HG03521 (cell line): ENCODE results near the gene VASH1.

Experiments used
- ATAC-seq: cut with Tn5 transposase; IDR thresholded peaks from one replicate; pipeline ENCODE4 v1.9.1; 2021; ENCODE audit warnings: mild to moderate bottlenecking, moderate library complexity; ENCODE audit not compliant: unreplicated experiment

The VASH1 gene

DNA sequence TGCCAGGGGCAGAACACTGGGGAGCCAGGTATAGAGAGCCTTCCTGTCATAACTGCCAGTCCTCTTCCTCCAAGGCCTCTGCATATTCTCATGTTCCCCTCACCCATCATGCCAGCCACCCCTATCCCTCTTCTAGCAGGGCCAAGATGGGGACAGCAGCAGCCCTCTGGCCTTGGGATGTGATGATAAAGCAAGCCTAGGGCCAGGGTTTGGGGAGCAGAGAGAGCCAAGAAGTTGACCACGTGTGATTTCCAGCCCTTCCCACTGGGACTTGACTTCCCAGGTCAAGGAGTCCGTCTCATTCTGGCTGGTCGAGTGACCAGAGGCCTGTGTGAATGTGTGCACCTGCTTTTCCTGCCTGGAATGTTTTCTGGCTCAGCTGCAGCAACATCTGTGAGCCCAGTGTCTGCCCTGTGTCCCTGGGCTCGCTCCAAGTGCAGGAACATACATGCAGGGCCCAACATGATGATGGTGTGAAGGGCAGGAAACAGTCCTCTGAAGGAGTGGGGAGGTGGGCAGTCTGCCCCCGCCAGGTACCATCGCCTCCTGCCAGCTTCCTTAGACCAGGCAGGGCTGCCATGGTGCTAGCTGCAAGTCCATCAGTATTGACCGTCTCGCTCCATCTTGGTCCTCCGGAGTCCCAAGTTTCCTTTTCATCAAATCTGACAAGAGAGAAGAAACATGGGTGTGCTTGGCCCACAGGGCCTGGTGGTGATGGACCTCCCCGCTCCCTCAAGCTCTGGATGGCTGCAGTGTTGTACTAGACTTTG, 21.0 kb downstream of the VASH1 start:
- ATAC-seq, result no peak

DNA sequence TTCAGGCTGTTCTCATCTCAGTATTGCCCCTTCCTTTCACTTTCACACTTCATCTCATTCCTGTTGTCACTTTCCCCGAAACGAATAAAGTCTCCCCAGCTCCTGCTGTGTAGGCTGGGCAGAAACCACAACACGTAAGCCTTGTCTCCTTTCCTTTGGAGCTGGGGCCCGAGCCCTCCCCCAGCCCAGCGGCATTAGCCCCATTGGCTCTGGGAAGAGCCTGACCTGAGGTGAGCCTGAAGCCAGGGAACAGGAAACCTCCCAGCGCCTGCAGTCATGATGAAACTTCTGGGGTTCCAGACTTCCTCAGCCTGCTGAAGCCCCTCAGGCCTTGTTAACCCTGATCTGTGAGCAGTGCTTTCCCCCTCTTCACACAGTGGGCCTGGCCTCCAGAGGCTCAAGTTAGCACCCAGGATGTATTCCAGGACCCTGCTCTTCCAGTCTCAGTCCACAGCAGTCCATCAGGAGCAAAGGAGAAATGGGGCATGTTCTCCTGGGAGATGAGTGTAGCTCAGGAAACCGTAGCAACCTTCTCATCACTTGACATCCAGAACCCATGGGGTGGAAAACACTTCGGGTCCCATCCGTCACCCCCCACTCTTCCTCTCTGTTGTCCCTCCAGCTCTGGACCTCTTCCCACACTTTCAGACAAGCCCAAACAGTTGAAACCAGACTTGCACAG, 21.8 kb downstream of the VASH1 start:
- no peak for ATAC-seq

DNA sequence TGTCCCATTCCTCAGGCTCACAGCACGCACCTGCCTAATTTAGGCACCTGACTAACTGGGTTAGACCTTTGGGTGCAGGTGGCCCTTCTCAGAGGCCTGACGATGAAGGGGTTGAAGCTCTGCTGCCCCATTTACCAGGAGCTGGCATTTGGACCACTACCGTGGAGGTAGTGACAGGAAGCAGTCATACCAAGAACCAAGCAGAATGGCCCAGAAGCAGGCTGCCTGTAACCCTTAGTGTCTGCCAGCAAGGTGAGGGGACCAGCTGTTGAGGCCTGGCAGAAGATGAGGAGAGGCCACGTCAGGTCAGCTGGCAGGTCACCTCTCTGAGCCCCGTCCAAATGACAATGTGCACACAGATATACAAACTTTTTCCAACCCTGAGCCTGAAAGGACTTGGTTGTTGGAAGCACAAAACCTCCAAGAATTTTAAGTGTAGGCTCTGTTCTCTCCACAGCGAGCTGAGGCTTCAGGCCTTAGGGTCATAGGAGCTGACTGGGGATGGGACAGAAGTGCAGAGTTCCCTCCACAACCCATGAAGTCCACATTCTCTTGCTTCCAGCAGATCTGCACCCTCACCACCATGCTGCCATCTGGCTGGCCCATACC, 23.1 kb downstream of the VASH1 start:
- ATAC-seq, result no peak

GRCh38 chr14:76784881-76785280, 23.6 kb downstream of the VASH1 start:
- peak; percentile 83 for ATAC-seq

- no peak for ATAC-seq
These were observed 25.3 kb downstream of the VASH1 start for GRCh38 chr14:76786601-76787000.

- ATAC-seq, result no peak
These were observed 31.2 kb downstream of the VASH1 start for GRCh38 chr14:76792422-76792821.

GRCh38 chr14:76793324-76793723, 32.1 kb downstream of the VASH1 start:
- ATAC-seq, result no peak

GRCh38 chr14:76793956-76794355, 32.7 kb downstream of the VASH1 start:
- no peak for ATAC-seq

GRCh38 chr14:76806446-76806845, 45.2 kb downstream of the VASH1 start:
- no peak for ATAC-seq

DNA sequence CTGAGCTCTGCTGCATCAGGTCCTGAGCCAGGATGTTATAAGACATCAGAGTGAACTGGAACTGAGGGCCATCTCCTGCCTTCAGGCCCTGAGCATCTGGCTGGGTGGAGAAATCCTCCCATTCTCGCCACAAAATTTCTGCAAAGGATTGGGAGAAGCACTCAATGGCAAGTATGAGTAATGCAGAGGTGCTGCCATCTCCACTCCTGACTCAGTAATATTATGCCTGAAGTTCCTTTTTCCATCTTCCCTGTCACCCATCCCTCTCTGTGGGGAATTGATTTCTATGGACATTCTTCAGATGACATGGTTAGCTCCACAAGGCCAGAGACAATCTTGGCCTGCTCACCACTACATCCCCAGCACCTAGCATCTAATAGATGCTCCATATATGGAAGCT, 46.7 kb downstream of the VASH1 start:
- ATAC-seq, result no peak

GRCh38 chr14:76808990-76809389, 47.7 kb downstream of the VASH1 start:
- ATAC-seq, result no peak

- no peak for ATAC-seq
These were observed 49.3 kb downstream of the VASH1 start for GRCh38 chr14:76810525-76810924.

- ATAC-seq, result no peak
These were observed 49.7 kb downstream of the VASH1 start for GRCh38 chr14:76810953-76811400.

- ATAC-seq, result no peak
These were observed 50.3 kb downstream of the VASH1 start for GRCh38 chr14:76811561-76811960.

DNA sequence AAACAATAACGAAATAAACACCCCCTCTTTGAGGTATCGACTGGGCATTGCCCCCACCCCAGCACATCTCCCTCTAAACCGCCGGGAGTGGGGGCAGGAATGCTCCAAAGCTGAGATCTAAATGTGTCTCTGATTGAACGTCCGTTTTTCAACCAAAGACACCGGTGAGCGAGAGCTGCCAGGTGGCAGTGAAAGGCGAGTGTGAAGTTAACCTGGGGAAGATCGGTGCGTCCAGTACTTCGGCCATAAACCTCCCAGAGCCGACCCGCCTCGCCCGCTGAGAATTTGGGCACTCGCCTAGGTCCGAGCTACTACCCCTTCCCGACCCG, 50.8 kb downstream of the VASH1 start:
- ATAC-seq, result no peak

GRCh38 chr14:76812422-76813383, 51.4 kb downstream of the VASH1 start, which contains the start of gene ANGEL1:
ANGEL1 (minus strand) TSS chr14:76812882; CDS start chr14:76812827, 55 bp downstream.
- ATAC-seq, result peak; percentile 80

- ATAC-seq, result no peak
These were observed 53.7 kb downstream of the VASH1 start for GRCh38 chr14:76814726-76815645.

DNA sequence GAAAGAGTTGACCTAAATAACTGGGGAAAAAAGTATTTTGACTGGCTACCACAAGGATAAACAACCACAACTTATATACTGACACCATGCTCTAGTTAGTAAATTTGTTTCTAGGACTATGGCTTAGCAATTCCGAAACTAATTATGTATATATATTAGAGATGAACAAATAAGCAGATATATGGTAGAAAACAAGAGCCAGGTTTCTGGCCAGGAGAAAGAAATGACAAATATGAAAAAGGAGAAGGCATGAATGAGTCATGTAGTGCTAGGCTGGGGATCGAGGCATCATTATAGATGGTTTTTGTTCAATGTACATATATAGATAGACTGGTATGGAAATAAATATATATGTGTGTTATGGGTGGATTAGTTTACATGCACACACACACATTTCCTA, 59.4 kb downstream of the VASH1 start:
- ATAC-seq, result no peak

- no peak for ATAC-seq
These were observed 64.9 kb downstream of the VASH1 start, which contains the start of gene LRRC74A for GRCh38 chr14:76826122-76826521. LRRC74A (plus strand) TSS chr14:76826408; CDS start chr14:76826698, 290 bp downstream.
